GM12878 (cell line): Measurements from ENCODE around the gene IL1RAPL1. TPM values are rescaled to one million over a fixed set of nuclear protein-coding genes. Genes with fewer than 3 reads are reported as not detected.

Experiments used
- ATF7 ChIP-seq: fragments of 450-650 bp; IDR thresholded peaks from 2 replicates; pipeline ENCODE4 v1.6.1; 2016; ENCODE audit warnings: low read depth, mild to moderate bottlenecking
- BHLHE40 ChIP-seq, 2 experiments: fragments of 450-650 bp in 1 of 2; IDR thresholded peaks; 2 replicates each; pipeline ENCODE4 v1.6.1; 2011 to 2017; ENCODE audit warnings: low read depth in 2 of 2, borderline replicate concordance in 1 of 2, improper control_type of control experiment in 1 of 2, low read length in 1 of 2, mild to moderate bottlenecking in 1 of 2
- CBX5 ChIP-seq: sonication (generic); IDR thresholded peaks from 2 replicates; pipeline ENCODE4 v1.6.1; 2016; ENCODE audit warnings: low read depth, moderate library complexity, mild to moderate bottlenecking, inconsistent platforms
- CHD1 ChIP-seq: IDR thresholded peaks from 2 replicates; pipeline ENCODE4 v1.6.1; 2012; ENCODE audit warnings: low read depth, low read length, improper control_type of control experiment
- EGR1 ChIP-seq, 2 experiments: IDR thresholded peaks; 1 replicate in 1 of 2; 2 replicates in 1 of 2; pipeline ENCODE4 v1.6.1; 2011 to 2012; ENCODE audit warnings: low read depth in 2 of 2, low read length in 2 of 2, borderline replicate concordance in 1 of 2, mild to moderate bottlenecking in 1 of 2, moderate library complexity in 1 of 2
- ESRRA ChIP-seq: IDR thresholded peaks from 2 replicates; pipeline ENCODE4 v1.6.1; 2012; ENCODE audit warnings: mild to moderate bottlenecking, low read length, improper control_type of control experiment
- KAT2A ChIP-seq: conservative IDR thresholded peaks from 2 replicates; pipeline ENCODE4 v1.6.1; 2011; ENCODE audit warnings: low read depth, low read length; ENCODE audit not compliant: control insufficient read depth
- MEF2A ChIP-seq: IDR thresholded peaks from 2 replicates; pipeline ENCODE4 v1.6.1; 2011; ENCODE audit warnings: low read depth, mild to moderate bottlenecking, low read length, moderate library complexity; ENCODE audit not compliant: insufficient read depth
- SMAD1 ChIP-seq: fragments of 450-650 bp; IDR thresholded peaks from 2 replicates; pipeline ENCODE4 v1.6.1; 2018; ENCODE audit warnings: mild to moderate bottlenecking, low read depth; ENCODE audit not compliant: partially characterized antibody
- TCF3 ChIP-seq: IDR thresholded peaks from 2 replicates; pipeline ENCODE4 v1.6.1; 2012; ENCODE audit warnings: low read depth, mild to moderate bottlenecking, low read length, borderline replicate concordance; ENCODE audit not compliant: insufficient read depth
- ZNF217 ChIP-seq: fragments of 450-650 bp; IDR thresholded peaks from 2 replicates; pipeline ENCODE4 v1.6.1; 2017; ENCODE audit warnings: antibody characterized with exemption, mild to moderate bottlenecking
- polyA plus RNA-seq, 11 experiments: library from polyadenylated mRNA; depleted of rRNA in 4 of 11; unstranded in 6 of 11; stranded (reverse) in 5 of 11; fragments of >200 nt; fragmentation: Nextera tagmentation in 4 of 11; fragmentation: Illumina TruSeq in 1 of 11; extraction: Ambion mirVana in 4 of 11; extraction: Trizol in 1 of 11; gene quantifications; 1 replicate in 1 of 11; 2 replicates in 10 of 11; pipeline versions ENCODE4 v1.2.1 to v1.2.3, GENCODE V29; 2011 to 2016; ENCODE audit warnings: inconsistent platforms in 2 of 11, missing spikeins in 2 of 11, low read depth in 1 of 11
- total RNA-seq, 4 experiments: library from RNA; depleted of rRNA in 3 of 4; stranded (reverse); fragments of >200 nt in 3 of 4; fragmentation: Illumina TruSeq in 1 of 4; extraction: Trizol in 1 of 4; gene quantifications; 2 replicates each; pipeline versions ENCODE4 v1.2.1 to v1.2.3, GENCODE V29; 2013 to 2021
- TF ChIP-seq, protein P1 (sequence below): fragments of 450-650 bp; conservative IDR thresholded peaks from 2 replicates; pipeline ENCODE4 v1.6.1; 2017; ENCODE audit warnings: mild to moderate bottlenecking, moderate library complexity
- TF ChIP-seq, protein P2 (sequence below): fragments of 450-650 bp; IDR thresholded peaks from 2 replicates; pipeline ENCODE4 v1.6.1; 2017; ENCODE audit warnings: borderline replicate concordance

IL1RAPL1 gene
- total and polyA plus RNA-seq, 10 of the 15 experiments (the other 5 are each of a cell fraction or from before 2014, with no cell fraction given), result not detected

DNA sequence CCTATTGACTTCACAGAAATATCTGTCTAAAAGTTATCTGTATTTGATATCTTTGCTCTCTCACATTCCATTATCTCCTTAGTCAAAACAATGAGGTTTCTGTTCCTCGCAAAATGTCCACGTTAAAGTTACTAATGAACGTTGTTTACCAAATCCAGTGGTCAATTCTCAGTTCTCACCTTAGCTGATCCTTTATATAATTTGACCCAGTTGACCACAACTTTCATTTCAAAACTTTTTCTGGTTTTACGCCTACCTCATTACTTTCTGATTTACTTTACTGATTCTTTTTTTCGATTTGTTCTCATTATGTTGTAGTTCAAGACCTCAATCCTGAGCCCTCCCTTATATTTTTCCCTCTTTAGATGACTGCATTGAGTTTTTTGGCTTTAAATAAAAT lies 186.6 kb downstream of the IL1RAPL1 start (continued):
- TF ChIP-seq BHLHE40 (IDR thresholded peaks at IDR 0.05; ENCODE audit: borderline replicate concordance in 1 of 2, low read depth in 2 of 2, low read length in 1 of 2) (peak in 1 of 2 experiments; percentile 28; a peak in 1 of 4 replicates), ESRRA (no peak), EGR1 (IDR thresholded peaks at IDR 0.05; ENCODE audit: borderline replicate concordance in 1 of 2, low read depth in 2 of 2, low read length in 2 of 2) (no peak), KAT2A (no peak), ATF7 (peak; percentile 71), ZNF217 (peak; percentile 71), MEF2A (no peak), CHD1 (no peak), SMAD1 (no peak), CBX5 (no peak), TCF3 (no peak)
- TF ChIP-seq, protein P1, sequence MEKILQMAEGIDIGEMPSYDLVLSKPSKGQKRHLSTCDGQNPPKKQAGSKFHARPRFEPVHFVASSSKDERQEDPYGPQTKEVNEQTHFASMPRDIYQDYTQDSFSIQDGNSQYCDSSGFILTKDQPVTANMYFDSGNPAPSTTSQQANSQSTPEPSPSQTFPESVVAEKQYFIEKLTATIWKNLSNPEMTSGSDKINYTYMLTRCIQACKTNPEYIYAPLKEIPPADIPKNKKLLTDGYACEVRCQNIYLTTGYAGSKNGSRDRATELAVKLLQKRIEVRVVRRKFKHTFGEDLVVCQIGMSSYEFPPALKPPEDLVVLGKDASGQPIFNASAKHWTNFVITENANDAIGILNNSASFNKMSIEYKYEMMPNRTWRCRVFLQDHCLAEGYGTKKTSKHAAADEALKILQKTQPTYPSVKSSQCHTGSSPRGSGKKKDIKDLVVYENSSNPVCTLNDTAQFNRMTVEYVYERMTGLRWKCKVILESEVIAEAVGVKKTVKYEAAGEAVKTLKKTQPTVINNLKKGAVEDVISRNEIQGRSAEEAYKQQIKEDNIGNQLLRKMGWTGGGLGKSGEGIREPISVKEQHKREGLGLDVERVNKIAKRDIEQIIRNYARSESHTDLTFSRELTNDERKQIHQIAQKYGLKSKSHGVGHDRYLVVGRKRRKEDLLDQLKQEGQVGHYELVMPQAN, result no peak
- TF ChIP-seq, protein P2, sequence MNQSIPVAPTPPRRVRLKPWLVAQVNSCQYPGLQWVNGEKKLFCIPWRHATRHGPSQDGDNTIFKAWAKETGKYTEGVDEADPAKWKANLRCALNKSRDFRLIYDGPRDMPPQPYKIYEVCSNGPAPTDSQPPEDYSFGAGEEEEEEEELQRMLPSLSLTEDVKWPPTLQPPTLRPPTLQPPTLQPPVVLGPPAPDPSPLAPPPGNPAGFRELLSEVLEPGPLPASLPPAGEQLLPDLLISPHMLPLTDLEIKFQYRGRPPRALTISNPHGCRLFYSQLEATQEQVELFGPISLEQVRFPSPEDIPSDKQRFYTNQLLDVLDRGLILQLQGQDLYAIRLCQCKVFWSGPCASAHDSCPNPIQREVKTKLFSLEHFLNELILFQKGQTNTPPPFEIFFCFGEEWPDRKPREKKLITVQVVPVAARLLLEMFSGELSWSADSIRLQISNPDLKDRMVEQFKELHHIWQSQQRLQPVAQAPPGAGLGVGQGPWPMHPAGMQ, result no peak
